Pancreas (tissue), 10 donors: ENCODE results near the gene PPM1A. TPM values are rescaled to one million over a fixed set of nuclear protein-coding genes. Genes with fewer than 3 reads are reported as not detected.

Experiments used
- ATAC-seq, 4 donors: fragments of 200-7000 bp; cut with Tn5 transposase; one replicate each; pipeline versions ENCODE4 v1.8.0 to v1.9.1; 2020; ENCODE audit warnings: mild to moderate bottlenecking in 4 of 4, moderate library complexity in 4 of 4
- DNase-seq, 6 donors: peaks; one replicate each; pipeline ENCODE4 v3.0.0-alpha.2; 2020
- FAIRE-seq: peaks from 2 replicates; lab custom pipeline; 2012; peaks lifted over from hg19 to GRCh38; lab: Jason Lieb, UNC
- H3K27ac ChIP-seq, 4 donors: fragments of 200-600 bp; sonication (generic); 1 replicate in 3 of 4; 2 replicates in 1 of 4; pipeline versions ENCODE4 v1.5.0 to v1.8.0; 2020
- H3K27me3 ChIP-seq, 4 donors: fragments of 200-600 bp; one replicate each; pipeline ENCODE4 v1.8.0; 2021
- H3K36me3 ChIP-seq, 3 donors: fragments of 200-600 bp; sonication (generic) in 1 of 3; one replicate each; pipeline versions ENCODE4 v1.5.0 to v1.8.0; 2020 to 2021
- H3K4me1 ChIP-seq, 3 donors: fragments of 200-600 bp; one replicate each; pipeline ENCODE4 v1.8.0; 2021
- H3K4me3 ChIP-seq, 4 donors: fragments of 200-600 bp; sonication (generic) in 2 of 4; one replicate each; pipeline versions ENCODE4 v1.5.0 to v1.8.0; 2020 to 2021
- H3K9me3 ChIP-seq, 4 donors: fragments of 200-600 bp; one replicate each; pipeline ENCODE4 v1.8.0; 2021
- CTCF ChIP-seq, 4 donors: fragments of 200-600 bp; sonication (generic) in 3 of 4; IDR thresholded peaks; one replicate each; pipeline versions ENCODE4 v1.5.0 to v1.8.0; 2021; ENCODE audit warnings: antibody characterized with exemption in 4 of 4
- WGBS, 2 donors: extraction: QIAGEN DNeasy Blood & Tissue Kit; methylation state at CpG; one replicate each; pipeline ENCODE4 v1.1.7; 2013; 5-methylcytosine and 5-hydroxymethylcytosine counted together
- intact Hi-C, 3 donors: fragments of 100-400 bp; cut with DNase I; formaldehyde crosslinking; loops; one replicate each; pipeline versions ENCODE4 v1.11.1 to v1.14.2; 2022
- polyA plus RNA-seq, 2 donors: library from polyadenylated mRNA; stranded (reverse); fragments of 200-250 nt; gene quantifications; one replicate each; pipeline ENCODE4 v1.2.3, GENCODE V29; 2013
- total RNA-seq, 6 donors: library from RNA; stranded (reverse); fragmentation: NEBNext Ultra II Directional in 4 of 6; extraction: Animal tissue kit (Norgen Biotek cat#: 25700) in 4 of 6; gene quantifications; one replicate each; pipeline versions ENCODE4 v1.2.1 to v1.2.4, GENCODE V29; 2021 to 2023
- donor health status: healthy with polysubstance abuse.
- donor health status: DM: no; HTN: no; CAD: no; lungs with moderate emphysema.
- donor health status: DM: no; HTN: no; CAD: no.
- donor health status: control.
- donor health status: control.
- donor health status: Bipolar disorder and iron deficiency.
- donor health status: DM: yes; HTN: yes; CAD: no.
- donor health status: DM: no; HTN: no; CAD: no.
- donor health status: DM: no; HTN: no; CAD: no.
- donor health status: DM: yes; HTN: yes; CAD: no.

The PPM1A gene
- total and polyA plus RNA-seq, 8 donors = 10.0 to 32.3 (median 23.7) TPM

DNA sequence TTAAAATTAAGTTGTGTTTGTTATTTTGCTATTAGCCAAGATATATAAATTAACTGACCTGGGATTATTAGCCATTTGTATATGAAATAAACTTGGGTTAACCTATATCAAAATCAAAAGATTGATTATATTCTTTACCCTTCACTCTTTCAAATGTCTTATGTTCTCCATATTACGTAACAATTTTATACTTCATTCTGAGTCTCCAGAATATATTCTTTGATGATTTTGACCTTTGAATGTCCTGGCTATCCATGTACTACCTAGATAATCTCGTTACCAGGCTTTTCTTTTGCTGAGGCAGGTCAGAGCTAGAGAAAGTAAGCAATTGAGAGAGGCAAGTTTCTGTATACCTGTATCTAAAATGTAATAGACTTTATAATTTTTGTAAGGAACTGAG is 3.6 kb downstream of the PPM1A start:
- Histone ChIP-seq H3K27me3 (no peaks in the 10 kb centered on the region), H3K9me3 (no peaks in the 10 kb centered on the region), H3K27ac (no peak overlapping the region), H3K36me3 (no peaks in the 10 kb centered on the region), H3K4me3 (no peak overlapping the region), H3K4me1 (peaks cover 8 to 46% (median 30%) of the 10 kb centered on the region in 3 donors)
- no peak for TF ChIP-seq CTCF (IDR thresholded peaks at IDR 0.05)
- intact Hi-C loops = no loop called here
- 60 to 70% methylated on average over 2 of the region's 2 CpGs for WGBS, 2 donors
- FAIRE-seq = peak; percentile 45
- no peak for DNase-seq
- ATAC-seq = no peak

GRCh38 chr14:60253649-60254048 is 4.6 kb downstream of the PPM1A start:
- no peak for DNase-seq
- Histone ChIP-seq H3K4me1 (peaks cover 12 to 50% (median 30%) of the 10 kb centered on the region in 3 donors), H3K9me3 (no peaks in the 10 kb centered on the region), H3K27me3 (no peaks in the 10 kb centered on the region), H3K36me3 (no peaks in the 10 kb centered on the region), H3K27ac (no peak overlapping the region), H3K4me3 (no peak overlapping the region)
- intact Hi-C loops = no loop called here
- ATAC-seq = no peak
- no peak for FAIRE-seq
- no peak for TF ChIP-seq CTCF (IDR thresholded peaks at IDR 0.05)
- 33 to 43% methylated on average over 3 of the region's 3 CpGs for WGBS, 2 donors

DNA sequence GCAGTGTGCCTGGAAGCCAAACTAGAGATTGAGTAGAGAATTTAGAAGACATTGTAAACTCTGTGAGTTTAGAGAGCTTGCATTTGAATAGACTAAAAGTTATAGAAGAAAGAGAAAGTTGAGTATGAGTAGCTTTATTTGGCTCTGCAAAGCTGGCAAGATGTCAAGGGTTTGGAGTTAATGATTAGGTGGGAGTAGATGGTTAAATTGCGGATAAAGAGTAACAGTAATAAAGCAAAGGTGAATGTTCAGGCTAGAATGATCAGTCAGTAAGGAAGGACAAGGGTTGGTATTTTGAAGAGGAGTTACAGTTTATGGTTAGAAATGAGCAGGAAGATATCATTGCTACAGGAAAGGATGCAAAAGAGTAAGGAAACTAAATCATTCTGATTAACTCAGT is 5.2 kb downstream of the PPM1A start:
- H3K27ac ChIP-seq = no peak overlapping the region
- peak in 1 of 6 donors; percentile 15 for DNase-seq
- H3K4me1 ChIP-seq = peaks cover 12 to 50% (median 30%) of the 10 kb centered on the region in 3 donors
- H3K36me3 ChIP-seq = no peaks in the 10 kb centered on the region
- TF ChIP-seq CTCF (IDR thresholded peaks at IDR 0.05) = no peak
- WGBS, 2 donors = 3 to 12% methylated on average over 1 of the region's 1 CpG
- no peaks in the 10 kb centered on the region for H3K9me3 ChIP-seq
- intact Hi-C loops = no loop called here
- H3K4me3 ChIP-seq = no peak overlapping the region
- FAIRE-seq = peak; percentile 76
- H3K27me3 ChIP-seq = no peaks in the 10 kb centered on the region
- peak in 1 of 4 donors; percentile 17 for ATAC-seq

DNA sequence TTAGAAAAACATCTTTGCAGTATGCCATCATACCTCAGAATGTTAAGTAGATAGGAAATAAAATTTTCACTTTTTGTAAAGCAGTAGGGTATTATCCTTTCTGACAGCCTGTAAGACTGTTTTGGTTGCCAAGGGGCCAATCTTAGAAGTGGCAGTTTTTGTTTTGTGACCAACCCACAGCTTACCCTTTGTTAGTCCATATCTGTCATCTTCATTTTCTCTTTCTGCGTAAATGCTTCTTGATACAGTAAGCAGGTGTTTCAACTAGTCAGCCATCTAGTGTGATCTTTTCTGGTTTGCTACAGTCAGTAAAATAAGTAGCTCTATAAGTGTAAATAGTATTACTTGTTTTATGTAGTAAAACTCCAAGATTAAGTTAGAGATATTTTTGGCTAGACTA is 8.8 kb downstream of the PPM1A start:
- intact Hi-C loops = no loop called here
- H3K36me3 ChIP-seq = no peaks in the 10 kb centered on the region
- no peaks in the 10 kb centered on the region for H3K9me3 ChIP-seq
- peaks cover 11 to 35% (median 23%) of the 10 kb centered on the region in 3 donors for H3K4me1 ChIP-seq
- 93 to 95% methylated on average over 1 of the region's 1 CpG for WGBS, 2 donors
- no peak overlapping the region for H3K4me3 ChIP-seq
- no peak for DNase-seq
- FAIRE-seq = no peak
- TF ChIP-seq CTCF (IDR thresholded peaks at IDR 0.05) = no peak
- H3K27me3 ChIP-seq = no peaks in the 10 kb centered on the region
- no peak overlapping the region for H3K27ac ChIP-seq
- ATAC-seq = no peak

DNA sequence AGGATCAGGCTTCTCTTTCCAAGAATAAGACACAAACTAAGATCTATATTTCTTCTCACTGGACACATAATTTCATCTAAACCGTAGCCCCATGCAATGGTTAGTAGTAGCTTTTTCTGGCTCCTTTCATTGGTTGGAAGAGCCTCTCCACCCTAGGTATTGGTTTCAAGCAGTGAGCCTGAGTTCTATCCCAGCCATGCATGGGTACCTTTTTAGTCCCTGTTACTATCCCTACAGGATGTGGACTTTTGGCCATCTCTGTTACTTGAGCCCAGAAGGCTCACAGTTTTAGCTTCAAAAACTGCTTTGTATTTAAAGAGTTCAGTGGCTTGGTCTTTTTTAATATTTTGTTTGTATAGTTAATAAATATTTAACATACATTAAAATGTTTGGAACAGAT is 16.1 kb downstream of the PPM1A start:
- intact Hi-C loops = no loop called here
- 95 to 100% methylated on average over 1 of the region's 1 CpG for WGBS, 2 donors
- ATAC-seq = no peak

More for the DNA sequence above, 16.1 kb downstream of the PPM1A start:
- FAIRE-seq (no peak), DNase-seq (no peak)
- no peak overlapping the region for H3K4me3 ChIP-seq
- H3K27ac ChIP-seq = no peak overlapping the region
- TF ChIP-seq CTCF (IDR thresholded peaks at IDR 0.05) = no peak
- peaks cover 0 to 3% (median 2%) of the 10 kb centered on the region in 3 donors for H3K4me1 ChIP-seq
- H3K36me3 ChIP-seq = no peaks in the 10 kb centered on the region
- no peaks in the 10 kb centered on the region for H3K27me3 ChIP-seq
- no peaks in the 10 kb centered on the region for H3K9me3 ChIP-seq
